GM04504 (cell line): Measurements from ENCODE around the gene GJA8.
"Not testable (repeated sequence)": the region's sequence is repeated elsewhere in the genome, so short reads cannot be mapped to it uniquely, and the experiment has no call there.

ENCODE experiments used
- DNase-seq: peaks from one replicate; pipeline ENCODE4 v3.0.0-alpha.2; 2012; ENCODE audit warnings: low read depth

GJA8 gene

GRCh38 chr1:147927689-147928088, 25.1 kb downstream of the GJA8 start:
- not testable (repeated sequence) for DNase-seq

- DNase-seq, result peak; percentile 62
Measured at GRCh38 chr1:147928236-147929132, 25.9 kb downstream of the GJA8 start, which contains the start of gene GPR89B. Gene GPR89B (plus strand): TSS chr1:147928420. CDS start chr1:147928537, 117 bp downstream.

- not testable (repeated sequence) for DNase-seq
Measured at GRCh38 chr1:147931137-147931536, 28.5 kb downstream of the GJA8 start.

DNA sequence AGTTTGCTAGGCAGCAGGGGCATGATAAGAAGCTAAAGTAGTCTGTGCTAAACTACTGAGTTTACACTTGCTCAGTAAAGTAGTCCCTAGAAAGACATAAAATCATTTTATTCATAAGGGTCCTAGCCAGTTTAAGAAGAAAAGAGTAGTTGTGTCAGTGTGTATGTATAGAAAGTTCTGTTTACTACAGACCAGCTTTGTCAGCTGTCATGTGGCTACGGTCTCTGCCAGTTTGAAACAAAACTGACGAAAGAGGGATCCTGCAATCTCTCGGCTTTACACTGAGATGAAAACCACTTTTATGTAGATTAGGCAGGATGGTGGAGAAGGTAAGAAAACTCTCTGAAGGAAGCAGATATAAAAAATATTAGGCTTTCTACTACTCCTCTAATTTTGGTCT, 32.7 kb downstream of the GJA8 start:
- DNase-seq, result not testable (repeated sequence)

GRCh38 chr1:147940456-147940855, 37.9 kb downstream of the GJA8 start:
- not testable (repeated sequence) for DNase-seq

- DNase-seq, result not testable (repeated sequence)
Measured at GRCh38 chr1:147942563-147942962, 40.0 kb downstream of the GJA8 start.

- DNase-seq, result not testable (repeated sequence)
Measured at GRCh38 chr1:147949517-147949916, 46.9 kb downstream of the GJA8 start.
